ENCODE measurements around the gene PITRM1.

Gene PITRM1

GRCh38 chr10:3136336-3136735 lies 36.2 kb downstream of the PITRM1 start:
- TF ChIP-seq, protein P1, sequence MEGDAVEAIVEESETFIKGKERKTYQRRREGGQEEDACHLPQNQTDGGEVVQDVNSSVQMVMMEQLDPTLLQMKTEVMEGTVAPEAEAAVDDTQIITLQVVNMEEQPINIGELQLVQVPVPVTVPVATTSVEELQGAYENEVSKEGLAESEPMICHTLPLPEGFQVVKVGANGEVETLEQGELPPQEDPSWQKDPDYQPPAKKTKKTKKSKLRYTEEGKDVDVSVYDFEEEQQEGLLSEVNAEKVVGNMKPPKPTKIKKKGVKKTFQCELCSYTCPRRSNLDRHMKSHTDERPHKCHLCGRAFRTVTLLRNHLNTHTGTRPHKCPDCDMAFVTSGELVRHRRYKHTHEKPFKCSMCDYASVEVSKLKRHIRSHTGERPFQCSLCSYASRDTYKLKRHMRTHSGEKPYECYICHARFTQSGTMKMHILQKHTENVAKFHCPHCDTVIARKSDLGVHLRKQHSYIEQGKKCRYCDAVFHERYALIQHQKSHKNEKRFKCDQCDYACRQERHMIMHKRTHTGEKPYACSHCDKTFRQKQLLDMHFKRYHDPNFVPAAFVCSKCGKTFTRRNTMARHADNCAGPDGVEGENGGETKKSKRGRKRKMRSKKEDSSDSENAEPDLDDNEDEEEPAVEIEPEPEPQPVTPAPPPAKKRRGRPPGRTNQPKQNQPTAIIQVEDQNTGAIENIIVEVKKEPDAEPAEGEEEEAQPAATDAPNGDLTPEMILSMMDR (IDR thresholded peaks at IDR 0.05; ENCODE audit: low read depth, low read length): no peak
- no peak for DNase-seq (ENCODE audit: extremely low read depth, low read depth)

DNA sequence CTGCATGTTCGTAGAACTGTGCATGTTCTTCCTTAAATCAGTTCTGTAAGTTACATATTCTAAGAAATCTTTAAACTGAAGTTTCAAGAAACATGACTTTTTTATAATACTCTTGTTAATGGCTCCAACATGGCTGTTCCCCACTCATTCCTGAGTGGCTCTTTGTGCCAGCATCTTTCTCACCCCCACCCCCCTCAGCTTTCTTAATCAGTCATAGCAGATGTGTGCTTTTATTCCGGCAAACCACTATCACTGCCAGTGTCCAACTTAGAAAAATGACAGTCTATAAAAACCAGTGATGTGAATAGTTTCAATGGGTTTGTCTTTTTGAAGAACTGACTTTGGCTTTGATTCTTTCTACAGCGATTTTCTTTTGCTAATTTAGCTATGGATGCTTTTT lies 37.6 kb downstream of the PITRM1 start:
- TF ChIP-seq, protein P1 (IDR thresholded peaks at IDR 0.05; ENCODE audit: low read depth, low read length): no peak
- no peak for DNase-seq (ENCODE audit: extremely low read depth, low read depth)

- TF ChIP-seq, protein P1 (IDR thresholded peaks at IDR 0.05; ENCODE audit: low read depth, low read length): no peak
- DNase-seq (ENCODE audit: extremely low read depth, low read depth): no peak
Observed at GRCh38 chr10:3133948-3134347, 38.6 kb downstream of the PITRM1 start.

DNA sequence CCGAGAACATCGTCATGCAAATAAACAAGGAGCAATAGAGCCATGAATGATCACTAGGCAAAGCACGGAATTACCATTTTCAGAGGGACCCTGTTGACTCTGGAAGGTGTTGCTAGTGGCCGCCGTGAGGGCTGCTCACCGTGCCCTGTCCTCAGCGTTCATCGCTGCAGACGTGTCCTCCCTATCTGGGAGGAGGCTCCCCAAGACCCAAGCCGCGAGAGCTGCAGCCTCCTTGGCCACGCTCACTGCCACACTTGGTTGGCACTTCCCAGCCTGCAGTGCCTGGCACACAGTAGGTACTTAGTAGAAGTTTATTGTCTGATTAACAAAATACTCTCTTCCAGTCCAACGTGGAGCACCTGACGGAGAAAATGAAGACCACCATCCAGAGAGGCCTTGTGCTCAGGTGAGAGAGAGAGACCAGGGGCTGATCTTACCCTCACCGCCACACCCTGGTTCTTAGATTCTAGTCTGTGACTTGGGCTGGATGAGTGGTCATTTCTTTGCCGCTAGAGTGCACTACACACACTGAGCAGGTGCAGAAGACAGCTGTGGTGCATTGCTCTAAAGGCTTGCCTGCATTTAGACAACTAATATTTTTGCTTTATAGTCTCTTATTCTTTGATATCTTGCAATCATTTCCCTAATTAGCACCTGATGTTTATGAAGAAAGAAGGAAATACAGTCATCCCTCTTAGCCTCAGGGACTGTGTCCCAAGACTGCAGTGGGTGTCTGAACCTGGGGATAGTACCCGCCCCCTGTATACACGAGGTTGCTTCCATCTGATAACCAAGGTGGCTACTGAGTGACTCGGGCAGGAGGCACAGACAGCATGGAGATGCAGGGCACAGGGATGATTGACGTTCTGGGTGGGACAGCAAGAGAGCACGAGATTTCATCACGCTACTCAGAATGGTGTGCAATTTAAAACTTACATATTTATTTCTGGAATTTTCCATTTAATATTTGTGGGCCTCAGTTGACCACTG lies 40.3 kb downstream of the PITRM1 start:
- TF ChIP-seq, protein P1 (IDR thresholded peaks at IDR 0.05; ENCODE audit: low read depth, low read length): no peak
- DNase-seq (ENCODE audit: extremely low read depth, low read depth): no peak

DNA sequence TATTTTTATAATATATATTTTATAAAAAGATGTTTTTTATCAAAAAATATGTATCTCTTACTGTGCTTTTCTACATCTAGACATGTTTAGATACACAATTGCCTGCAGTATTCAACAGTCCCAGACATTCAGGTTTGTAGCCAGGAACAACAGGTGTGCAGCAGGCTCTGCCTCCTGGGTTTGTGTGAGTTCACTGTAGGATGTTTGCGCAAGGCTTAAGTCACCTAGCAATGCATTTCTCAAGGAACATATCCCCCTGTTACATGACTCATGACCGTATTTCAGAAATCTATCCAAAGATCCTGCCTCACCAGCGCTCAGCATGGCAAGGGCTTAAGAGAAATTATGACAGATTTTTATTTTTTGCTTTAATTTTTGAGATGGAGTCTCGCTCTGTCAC lies 41.5 kb downstream of the PITRM1 start:
- DNase-seq (ENCODE audit: extremely low read depth, low read depth): no peak
- TF ChIP-seq, protein P1 (IDR thresholded peaks at IDR 0.05; ENCODE audit: low read depth, low read length): no peak

- TF ChIP-seq, protein P1 (IDR thresholded peaks at IDR 0.05; ENCODE audit: low read depth, low read length): no peak
- no peak for DNase-seq (ENCODE audit: extremely low read depth, low read depth)
Observed at GRCh38 chr10:3129581-3130340, 42.8 kb downstream of the PITRM1 start.
